ENCODE data around the gene DTNB. TPM values are rescaled to one million over a fixed set of nuclear protein-coding genes. Genes with fewer than 3 reads are reported as not detected.

DTNB gene
- total and polyA plus RNA-seq, 2 experiments from 2014 or later = 31.3 to 33.4 TPM

GRCh38 chr2:25347205-25347815, 326.1 kb downstream of the DTNB start:
- no peak overlapping the region for H3K4me3 ChIP-seq
- peaks cover 3% of the 10 kb centered on the region for H3K4me1 ChIP-seq (ENCODE audit: low read depth)
- no peaks in the 10 kb centered on the region for H3K36me3 ChIP-seq
- TF ChIP-seq CTCF (IDR thresholded peaks at IDR 0.05; ENCODE audit: low read depth, low read length) = no peak
- DNase-seq (ENCODE audit: low read depth in 1 of 2, low spot score in 1 of 2) = no peak
- no peaks in the 10 kb centered on the region for H3K27me3 ChIP-seq
- no peak overlapping the region for H3K27ac ChIP-seq
- H3K9me3 ChIP-seq (ENCODE audit: low read depth) = no peaks in the 10 kb centered on the region

GRCh38 chr2:25343187-25343825, 330.1 kb downstream of the DTNB start:
- H3K4me1 ChIP-seq (ENCODE audit: low read depth) = peaks cover 15% of the 10 kb centered on the region
- H3K9me3 ChIP-seq (ENCODE audit: low read depth) = no peaks in the 10 kb centered on the region
- H3K27ac ChIP-seq = no peak overlapping the region
- no peak for DNase-seq (ENCODE audit: low read depth in 1 of 2, low spot score in 1 of 2)
- H3K27me3 ChIP-seq = no peaks in the 10 kb centered on the region
- no peak for TF ChIP-seq CTCF (IDR thresholded peaks at IDR 0.05; ENCODE audit: low read depth, low read length)
- H3K36me3 ChIP-seq = no peaks in the 10 kb centered on the region
- no peak overlapping the region for H3K4me3 ChIP-seq

- Histone ChIP-seq H3K4me1 (ENCODE audit: low read depth) (peaks cover 15% of the 10 kb centered on the region), H3K9me3 (ENCODE audit: low read depth) (no peaks in the 10 kb centered on the region), H3K36me3 (no peaks in the 10 kb centered on the region), H3K27ac (no peak overlapping the region), H3K27me3 (no peaks in the 10 kb centered on the region), H3K4me3 (peak overlapping the region; percentile 36)
- DNase-seq (ENCODE audit: low read depth in 1 of 2, low spot score in 1 of 2) = peak; percentile 88 to 95
- TF ChIP-seq CTCF (IDR thresholded peaks at IDR 0.05; ENCODE audit: low read depth, low read length) = peak; percentile 88
Observed at GRCh38 chr2:25342372-25343186, 330.8 kb downstream of the DTNB start.

- no peak within 1 kb of the TSS for H3K27ac ChIP-seq
- H3K36me3 ChIP-seq = no peaks in the 10 kb centered on the region
- peaks cover 15% of the 10 kb centered on the region for H3K4me1 ChIP-seq (ENCODE audit: low read depth)
- peak; percentile 83 for DNase-seq (ENCODE audit: low read depth in 1 of 2, low spot score in 1 of 2)
- TF ChIP-seq CTCF (IDR thresholded peaks at IDR 0.05; ENCODE audit: low read depth, low read length) = no peak
- H3K27me3 ChIP-seq = no peaks in the 10 kb centered on the region
- no peaks in the 10 kb centered on the region for H3K9me3 ChIP-seq (ENCODE audit: low read depth)
- H3K4me3 ChIP-seq = peak within 1 kb of the TSS; percentile 56
Observed at GRCh38 chr2:25341753-25342371, 331.5 kb downstream of the DTNB start, which contains the start of gene DNMT3A. TSS of gene DNMT3A (minus strand) at chr2:25341925. CDS start at chr2:25313984, 27,941 bp downstream.

GRCh38 chr2:25341011-25341727, 332.2 kb downstream of the DTNB start:
- DNase-seq (ENCODE audit: low read depth in 1 of 2, low spot score in 1 of 2) = peak; percentile 25 to 62
- H3K27me3 ChIP-seq = no peaks in the 10 kb centered on the region
- H3K27ac ChIP-seq = no peak overlapping the region
- no peaks in the 10 kb centered on the region for H3K36me3 ChIP-seq
- H3K4me3 ChIP-seq = peak overlapping the region; percentile 56
- peaks cover 15% of the 10 kb centered on the region for H3K4me1 ChIP-seq (ENCODE audit: low read depth)
- no peak for TF ChIP-seq CTCF (IDR thresholded peaks at IDR 0.05; ENCODE audit: low read depth, low read length)
- H3K9me3 ChIP-seq (ENCODE audit: low read depth) = no peaks in the 10 kb centered on the region
